ENCODE results near the gene ELOB.
A peak's percentile ranks its signal among the peaks of the same experiment; 100 is the strongest.

ELOB gene

DNA sequence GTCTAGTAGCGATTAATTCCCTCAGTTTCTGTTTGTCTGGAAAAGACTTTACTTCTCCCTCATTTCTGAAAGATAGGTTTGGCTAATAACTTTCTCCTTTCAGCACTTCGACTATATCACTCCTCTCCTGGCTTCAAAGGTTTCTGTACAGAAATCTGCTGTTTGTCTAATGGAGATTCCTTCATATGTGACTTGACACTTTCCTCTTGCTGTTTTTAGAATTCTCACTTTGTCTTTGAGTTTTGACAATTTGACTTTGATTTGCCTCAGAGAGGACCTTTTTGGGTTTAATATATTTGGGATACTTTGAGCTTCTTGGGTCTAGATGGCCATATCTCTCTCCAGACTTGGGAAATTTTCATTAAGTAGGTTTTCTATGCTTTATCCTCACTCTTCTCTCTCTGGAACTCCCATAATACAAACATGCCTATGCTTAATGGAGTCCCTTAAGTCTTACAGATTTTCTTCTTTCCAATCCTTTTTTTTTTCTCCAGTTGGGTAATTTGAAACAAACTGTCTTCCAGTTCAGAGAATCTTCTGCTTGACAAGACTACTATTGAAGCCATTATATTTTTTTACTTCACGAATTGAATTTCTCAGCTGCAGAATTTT is 32.2 kb upstream of the ELOB start:
- DNase-seq = no peak

DNA sequence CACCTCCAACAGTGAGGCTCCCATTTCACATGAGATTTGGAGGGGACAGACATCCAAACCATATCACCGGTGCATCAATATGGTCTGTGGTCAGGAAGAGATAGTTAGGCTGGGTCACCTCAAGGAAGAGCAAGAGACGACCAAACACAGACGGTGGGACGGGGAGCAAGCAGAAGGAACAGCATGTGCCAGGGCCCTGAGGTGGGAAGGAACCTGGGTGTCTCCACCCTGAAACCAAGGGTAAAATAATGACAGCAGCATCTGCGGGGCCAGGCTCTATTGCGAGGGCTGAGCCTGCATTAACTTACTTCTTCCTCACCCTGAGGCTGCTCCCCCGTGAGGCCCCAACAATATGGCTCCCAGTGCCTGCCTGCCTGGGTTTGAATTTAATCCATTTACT is 31.1 kb upstream of the ELOB start:
- no peak for DNase-seq

DNA sequence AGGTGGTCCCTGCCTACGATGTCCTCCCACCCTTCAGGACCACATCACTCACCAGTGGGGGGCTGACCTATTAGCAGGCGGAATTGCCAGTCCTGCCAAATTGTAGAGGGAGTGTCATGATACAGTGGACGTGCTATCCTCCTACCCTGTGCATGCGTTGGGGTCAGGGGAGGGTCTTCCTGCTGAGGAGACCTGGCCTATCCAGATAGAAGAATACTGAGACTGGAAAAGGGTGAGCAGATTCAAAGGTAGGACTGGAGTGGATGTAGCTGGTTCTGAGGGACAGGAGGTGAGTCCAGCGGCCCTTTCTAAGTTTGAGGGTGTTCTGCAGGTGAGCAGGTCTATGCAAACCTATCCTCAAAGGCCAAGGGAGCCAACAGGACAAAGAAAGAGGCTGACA is 29.2 kb upstream of the ELOB start:
- DNase-seq = no peak

DNA sequence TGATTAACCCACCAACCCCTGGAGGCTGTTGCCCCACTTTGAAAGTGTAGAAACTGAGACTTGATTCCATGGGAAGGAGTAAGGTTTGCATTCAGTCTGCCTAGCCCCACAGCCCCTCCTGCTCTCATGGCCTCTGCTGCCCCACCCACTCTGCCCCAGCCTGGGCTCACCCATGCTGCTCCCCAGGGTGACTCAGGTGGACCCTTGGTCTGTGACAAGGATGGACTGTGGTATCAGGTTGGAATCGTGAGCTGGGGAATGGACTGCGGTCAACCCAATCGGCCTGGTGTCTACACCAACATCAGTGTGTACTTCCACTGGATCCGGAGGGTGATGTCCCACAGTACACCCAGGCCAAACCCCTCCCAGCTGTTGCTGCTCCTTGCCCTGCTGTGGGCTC is 27.6 kb upstream of the ELOB start:
- DNase-seq = no peak

DNA sequence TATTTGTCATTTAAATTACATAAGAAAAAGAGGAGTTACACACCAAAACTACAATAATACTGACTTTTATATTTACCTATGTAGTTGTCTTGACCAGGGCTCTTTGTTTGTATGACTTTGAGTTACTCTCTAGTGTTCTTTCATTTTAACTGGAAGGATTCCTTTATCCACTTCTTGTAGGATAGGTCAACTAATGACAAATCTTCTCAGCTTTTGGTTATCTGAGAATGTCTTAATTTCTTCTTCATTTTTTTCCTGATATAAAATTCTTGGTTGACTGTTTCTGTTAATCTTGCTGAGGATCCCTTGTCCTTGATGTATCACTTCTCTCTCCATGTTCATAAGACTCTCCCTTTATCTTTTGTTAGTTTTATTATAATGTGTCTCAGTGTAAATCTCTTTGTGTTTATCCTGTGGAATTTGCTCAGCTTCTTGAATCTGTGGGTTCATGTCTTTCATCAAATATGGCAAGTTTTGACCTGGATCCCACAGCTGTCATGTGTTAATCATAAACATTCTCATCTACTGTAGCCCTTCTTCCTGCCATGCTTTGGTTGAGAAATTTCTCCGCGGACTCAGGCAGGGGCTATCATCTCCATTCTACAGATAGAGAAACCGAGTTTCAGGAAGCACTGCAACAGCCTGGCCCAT is 26.6 kb upstream of the ELOB start:
- DNase-seq = no peak

DNA sequence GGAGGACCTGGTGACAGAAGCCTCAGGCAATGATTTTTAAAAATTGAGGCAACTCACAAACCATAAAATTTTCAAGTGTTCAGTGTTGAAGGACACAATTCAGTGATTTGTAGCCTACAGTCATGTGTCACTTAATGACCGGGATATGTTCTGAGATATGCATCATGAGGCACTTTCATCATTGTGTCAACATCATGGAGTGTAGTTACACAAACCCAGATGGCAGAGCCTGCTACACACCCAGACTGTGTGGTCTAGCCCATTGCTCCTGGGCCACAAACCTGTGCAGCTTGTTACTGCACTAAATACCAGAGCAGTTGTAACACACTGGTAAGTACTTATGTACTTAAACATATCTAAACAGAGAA is 22.8 kb upstream of the ELOB start:
- peak in 1 of 3 experiments; percentile 50 for DNase-seq

DNA sequence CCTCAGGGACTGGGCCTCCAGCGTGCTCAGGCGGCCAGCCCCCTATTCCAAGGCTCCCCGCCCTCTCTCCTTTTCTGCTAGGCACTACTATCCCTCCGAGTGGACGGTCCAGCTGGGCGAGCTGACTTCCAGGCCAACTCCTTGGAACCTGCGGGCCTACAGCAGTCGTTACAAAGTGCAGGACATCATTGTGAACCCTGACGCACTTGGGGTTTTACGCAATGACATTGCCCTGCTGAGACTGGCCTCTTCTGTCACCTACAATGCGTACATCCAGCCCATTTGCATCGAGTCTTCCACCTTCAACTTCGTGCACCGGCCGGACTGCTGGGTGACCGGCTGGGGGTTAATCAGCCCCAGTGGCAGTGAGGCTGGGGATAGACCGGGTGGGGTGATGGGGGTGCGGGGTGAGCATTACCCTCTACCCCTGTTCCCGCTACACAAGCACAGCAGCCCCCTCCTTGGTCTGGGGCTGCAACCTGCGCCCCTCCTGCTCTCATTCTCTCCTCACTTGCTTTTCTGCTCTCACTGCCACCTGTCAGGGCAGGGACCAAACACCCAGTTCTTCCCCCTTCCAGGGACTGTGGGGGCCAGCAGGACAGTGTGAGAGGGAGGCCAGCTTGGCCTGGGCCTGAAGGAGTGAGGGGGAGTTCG is 22.3 kb upstream of the ELOB start:
- no peak for DNase-seq

DNA sequence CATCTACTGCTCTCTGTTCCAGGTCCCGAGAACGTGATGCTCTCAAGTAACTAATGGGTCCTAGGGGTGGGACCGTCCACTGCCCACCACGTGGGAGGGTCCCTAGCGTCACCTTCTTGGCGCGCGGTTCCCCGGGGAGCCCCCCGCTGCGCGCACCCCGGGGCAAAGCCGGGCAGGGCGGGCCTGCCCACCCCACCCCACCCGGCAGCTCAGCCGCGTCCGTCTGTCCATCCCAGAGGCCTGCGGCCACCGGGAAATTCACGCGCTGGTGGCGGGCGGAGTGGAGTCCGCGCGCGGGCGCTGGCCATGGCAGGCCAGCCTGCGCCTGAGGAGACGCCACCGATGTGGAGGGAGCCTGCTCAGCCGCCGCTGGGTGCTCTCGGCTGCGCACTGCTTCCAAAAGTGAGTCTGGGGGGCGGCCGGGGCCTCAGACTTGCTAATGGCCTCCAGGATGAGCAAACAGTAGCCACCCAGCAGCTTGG is 21.7 kb upstream of the ELOB start:
- no peak for DNase-seq

DNA sequence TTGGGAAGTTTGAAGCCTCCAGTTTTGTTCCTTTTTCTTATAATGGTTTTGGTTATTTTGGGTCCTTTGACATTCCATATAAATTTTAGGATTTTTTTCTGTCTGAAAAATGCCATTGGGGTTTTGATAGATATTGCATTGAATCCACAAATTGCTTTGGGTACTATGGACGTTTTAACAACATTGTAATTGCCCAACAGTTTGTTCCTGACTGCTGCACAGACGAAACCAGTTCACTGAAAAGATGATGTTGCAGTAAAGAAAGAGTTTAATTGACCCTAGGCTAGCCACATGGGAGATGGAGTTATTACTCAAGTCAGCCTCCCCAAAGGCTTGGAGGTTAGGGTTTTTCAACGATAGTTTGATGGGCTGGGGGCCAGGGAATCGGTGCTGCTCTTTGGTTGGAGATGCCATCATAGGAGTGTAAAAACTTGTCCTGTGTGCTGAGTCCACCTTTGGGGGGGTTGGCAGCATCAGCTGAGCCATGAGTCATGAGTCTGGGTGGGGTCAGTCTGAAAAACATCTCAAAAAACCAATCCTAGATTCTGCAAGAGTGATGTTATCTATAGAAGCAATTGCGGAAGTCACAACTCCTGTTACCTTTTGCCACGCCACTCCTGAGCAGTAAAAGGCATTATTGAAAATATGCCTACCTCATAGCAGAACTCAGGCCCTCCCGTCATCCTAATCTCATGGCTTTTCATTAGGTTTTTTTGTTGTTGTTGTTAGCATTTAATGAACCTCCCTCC is 18.5 kb upstream of the ELOB start:
- no peak for DNase-seq

DNA sequence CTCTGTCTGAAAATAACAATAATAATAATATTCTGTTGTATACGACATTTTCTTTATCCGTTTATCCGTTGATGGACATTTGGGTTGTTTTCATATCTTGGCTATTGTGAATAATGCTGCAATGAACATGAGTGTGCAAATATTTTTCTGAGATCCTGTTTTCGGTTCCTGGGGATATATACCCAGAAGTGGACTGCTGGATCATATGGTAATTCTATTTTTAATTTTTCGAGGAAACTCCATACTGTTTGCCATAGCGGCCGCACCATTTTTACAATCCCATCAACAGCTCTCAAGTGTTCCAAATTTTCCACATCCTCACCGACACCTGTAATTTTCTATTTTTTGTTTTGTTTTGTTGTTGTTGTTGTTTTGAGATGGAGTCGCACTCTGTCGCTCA is 15.9 kb upstream of the ELOB start:
- no peak for DNase-seq

DNA sequence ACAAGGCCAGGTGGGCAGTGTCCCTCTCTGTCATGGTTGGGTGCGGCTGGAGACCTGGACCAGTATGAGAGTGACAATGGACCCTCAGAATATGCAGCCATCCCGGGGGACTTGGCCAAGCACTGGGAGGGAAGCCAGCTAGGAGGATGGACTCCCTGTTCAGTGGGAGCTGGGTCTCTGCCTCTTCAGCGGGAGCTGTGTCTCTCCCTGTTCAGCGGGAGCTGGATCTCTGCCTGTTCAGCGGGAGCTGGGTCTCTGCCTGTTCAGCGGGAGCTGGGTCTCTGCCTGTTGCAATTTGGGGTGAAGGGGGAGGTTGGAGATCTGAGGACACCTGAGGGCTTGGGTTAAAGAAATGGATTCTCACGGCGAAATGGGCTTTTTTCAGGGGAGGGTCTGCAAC is 14.1 kb upstream of the ELOB start:
- DNase-seq = no peak

DNA sequence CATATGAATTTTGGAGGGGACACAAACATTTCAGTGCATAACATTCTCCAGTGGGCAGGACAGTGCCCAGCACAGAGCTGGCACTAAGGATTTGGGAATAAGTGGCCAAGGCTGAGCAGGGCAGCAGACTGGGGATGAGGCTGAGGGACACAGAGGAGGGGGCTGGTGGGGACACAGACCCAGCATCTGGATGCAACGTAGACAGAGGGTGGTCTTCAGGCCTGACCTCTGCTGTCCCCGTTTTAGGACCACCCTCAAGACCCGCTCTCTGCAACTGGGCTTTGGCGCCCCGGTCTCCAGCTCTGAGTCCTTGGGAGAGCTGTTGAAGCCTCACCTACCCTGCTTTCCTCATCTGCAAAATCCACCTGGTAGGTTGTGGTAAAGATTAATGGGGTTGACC is 13.6 kb upstream of the ELOB start:
- DNase-seq = no peak

DNA sequence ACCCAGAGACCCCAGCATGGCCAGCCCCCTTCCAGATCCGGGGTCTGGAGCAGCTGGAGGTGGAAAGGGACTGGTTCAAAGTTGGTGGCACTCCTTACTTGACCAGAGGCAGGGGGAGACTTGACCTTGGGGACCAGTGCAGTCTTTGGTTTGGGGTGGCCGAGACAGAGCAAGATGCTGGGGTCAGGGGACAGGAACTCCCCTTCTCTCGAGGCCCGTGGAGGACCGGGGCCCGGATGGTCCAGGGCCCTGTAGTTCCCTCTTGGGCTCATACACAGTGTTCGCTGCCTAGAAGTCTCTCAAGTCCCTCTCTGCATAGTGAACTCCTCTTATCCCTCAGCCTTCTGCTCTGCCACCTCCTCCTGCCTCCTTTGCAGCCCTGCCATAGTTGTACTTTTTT is 10.9 kb upstream of the ELOB start:
- no peak for DNase-seq

DNA sequence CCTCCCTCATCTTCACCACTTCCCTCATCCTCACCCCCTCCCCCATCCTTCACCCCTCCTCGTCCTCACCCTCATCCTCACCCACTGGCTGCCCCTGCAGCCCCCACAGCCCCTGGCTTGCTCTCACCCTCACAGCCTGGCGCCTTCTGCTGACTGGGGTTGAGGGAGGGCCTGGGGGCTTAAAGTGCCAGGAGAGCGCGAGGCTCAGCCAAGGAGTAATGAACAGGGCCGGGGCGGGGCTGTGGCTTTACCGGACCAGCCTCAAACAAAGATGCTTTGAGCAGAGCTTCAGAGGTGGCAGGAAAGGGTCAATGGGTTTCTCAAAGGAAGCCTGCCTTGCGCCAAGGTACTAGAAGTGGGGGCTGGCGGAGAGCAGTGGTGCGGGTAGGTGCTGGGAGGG is 10.3 kb upstream of the ELOB start, which contains the start of gene PRSS33:
PRSS33 (minus strand) TSS at position 155 of the 400 bp plus-strand sequence. CDS start 1,013 bp downstream, outside the sequence.
- DNase-seq = no peak

DNA sequence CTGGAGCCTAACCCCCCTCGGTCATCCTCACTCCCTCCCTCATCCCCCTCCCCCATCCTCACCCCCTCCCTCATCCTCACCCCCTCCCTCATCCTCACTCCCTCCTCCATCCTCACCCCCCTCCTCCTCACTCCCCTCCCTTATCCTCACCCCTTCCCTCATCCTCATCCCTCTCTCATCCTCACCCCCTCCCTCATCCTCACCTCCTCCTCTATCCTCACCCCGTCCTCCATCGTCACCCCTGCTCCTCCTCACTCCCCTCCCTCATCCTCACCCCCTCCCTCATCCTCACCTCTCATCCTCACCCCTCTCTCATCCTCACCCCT is 9.7 kb upstream of the ELOB start:
- no peak for DNase-seq

DNA sequence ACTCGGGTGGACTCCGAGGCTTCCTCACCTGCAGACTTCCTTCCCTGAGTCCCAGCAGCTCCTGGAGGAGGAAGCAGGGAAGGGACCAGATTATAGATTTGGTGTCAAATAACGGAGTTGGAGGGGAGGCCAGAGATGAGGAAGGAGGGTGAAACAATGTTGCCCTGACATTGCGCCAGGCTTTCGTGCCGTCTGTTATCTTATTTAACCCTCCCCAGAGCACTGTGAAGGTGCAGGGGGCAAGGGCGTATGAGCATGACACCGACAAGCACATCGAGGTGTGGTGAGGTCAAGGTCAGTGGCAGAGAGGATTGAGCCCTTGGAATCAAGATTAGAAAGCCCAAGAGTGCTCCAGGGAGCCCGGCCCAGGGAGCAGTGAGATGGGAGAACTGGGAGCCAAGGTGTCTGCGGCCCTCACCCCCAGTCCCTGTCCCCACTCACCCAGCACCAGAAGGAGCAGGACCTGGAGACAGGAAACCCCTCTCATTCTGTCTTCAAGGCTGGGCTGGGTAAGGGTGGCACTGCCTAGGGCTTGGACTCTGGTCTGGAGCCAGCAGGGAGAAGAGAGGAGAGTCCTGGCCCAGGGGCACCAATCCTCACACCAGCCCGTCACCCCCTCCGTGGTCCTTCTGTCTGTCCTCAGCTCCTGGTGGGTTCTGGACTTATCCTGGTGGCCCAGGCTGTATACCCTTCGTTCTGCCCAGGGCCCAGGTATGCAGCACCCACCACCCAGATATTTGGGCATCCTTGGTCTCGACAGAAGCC is 9.2 kb upstream of the ELOB start:
- peak in 1 of 3 experiments; percentile 16 for DNase-seq

DNA sequence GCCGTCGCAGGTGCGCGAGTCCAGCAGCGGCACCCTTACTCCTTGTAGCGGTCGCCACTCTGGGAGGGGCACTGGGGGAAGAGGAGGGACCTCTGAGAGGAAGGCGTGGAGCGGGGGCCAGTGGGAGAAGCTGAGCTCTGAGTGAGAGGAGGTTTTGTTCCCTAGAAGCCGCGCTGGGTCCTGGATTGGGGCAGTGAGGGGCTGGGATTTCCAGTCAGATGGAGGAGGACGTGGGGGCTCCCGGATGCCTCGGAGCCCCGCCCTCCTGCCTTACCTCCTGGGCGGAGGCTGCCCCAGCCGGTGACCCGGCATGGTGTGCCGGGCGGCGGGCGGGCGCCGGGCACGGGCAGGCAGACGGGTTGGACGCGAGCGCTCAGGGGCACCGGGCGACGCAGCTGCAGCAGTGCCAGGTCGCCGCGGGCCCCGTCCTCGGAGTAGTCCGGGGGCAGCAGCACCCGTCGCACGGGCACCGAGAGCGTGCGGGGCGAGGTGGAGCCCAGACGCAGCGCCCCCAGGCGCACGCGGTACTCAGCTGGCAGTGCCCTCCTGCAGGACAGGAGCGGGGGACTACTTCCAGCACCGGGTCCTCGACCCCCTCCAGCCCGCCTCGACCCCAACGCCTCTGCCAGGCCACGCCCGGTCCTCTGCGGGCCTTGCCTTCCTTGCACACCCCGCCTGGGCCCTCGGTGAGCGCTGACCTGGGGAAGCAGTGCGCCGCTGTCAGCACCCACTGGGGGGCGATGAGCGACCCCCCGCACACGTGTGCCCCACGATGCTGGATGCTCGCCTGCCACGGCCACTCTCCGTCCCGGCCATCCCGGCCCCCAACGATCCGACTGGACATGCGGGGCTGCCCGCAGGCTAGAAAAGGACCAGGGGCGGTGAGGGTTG is 8.3 kb upstream of the ELOB start:
- DNase-seq = peak in 2 of 3 experiments; percentile 64 to 69

DNA sequence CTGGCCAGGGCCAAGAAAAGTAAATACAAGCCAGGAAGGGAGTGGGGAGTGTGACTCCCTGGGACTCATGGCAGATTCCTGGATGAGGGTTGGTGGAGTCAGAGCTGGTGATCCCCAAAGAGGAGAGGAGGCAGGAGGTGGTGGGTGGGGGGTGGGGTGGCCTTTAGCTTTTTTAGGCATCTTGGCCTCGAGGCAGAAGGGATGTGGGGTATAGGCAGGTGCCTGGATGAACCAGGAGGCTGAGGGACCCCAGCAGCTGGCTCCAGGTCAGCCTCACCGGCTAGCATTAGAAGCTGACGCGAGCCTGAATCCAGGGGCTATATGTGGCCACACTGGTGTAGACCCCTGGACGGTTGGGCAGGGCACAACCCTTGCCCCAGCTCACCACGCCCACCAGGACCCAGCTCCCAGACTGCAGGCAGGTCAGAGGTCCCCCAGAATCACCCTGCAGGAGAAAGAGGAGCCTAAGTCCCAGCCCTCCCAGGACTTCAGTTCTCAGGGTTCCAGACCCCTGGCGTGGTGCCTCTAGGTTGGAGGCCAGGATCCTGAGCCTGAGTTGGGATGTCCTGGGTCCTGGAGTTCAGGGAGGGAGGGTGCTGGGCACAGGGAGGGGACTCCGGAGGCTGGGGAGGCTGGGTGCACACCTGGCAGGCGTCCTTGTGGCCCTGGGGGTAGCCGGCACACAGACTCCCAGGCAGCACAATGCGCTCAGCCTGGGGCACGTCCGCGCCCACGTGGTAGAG is 7.4 kb upstream of the ELOB start:
- DNase-seq = no peak

DNA sequence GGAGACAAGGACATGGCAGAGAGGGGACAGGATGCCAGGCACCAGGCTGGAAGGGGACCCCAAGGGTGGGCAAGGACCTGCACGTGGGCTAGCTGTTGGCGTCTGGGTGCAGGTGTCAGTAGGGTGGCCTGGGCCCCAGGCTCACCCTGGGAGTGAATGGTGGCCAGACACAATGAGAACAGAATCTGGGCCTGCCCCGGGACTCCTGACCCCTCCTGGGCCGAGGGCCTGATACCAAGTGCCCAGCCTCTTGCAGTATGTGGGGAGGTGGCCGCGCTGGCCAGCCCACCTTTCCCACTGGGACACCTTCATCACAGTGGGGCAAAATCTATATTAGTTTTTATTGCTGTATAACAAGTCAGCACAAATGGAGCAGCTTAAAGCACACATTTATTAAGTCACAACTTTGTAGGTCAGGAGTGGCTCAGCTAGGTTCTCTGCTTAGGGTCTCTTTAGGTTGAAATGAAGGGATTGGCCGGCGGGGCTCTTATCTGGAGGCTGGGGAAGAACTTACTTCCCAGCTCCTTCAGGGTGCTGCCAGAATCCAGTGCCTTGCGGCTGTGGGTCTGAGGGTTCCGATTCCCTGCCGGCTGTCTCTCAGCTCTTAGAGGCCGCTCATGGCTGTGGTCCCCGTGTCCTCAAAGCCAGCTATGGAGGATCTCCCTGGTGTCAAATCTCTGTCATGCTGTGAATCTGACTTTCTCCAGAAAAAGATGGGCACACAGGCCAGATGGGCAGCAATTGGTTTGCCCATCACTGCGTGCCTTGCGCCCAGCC is 6.7 kb upstream of the ELOB start:
- no peak for DNase-seq

DNA sequence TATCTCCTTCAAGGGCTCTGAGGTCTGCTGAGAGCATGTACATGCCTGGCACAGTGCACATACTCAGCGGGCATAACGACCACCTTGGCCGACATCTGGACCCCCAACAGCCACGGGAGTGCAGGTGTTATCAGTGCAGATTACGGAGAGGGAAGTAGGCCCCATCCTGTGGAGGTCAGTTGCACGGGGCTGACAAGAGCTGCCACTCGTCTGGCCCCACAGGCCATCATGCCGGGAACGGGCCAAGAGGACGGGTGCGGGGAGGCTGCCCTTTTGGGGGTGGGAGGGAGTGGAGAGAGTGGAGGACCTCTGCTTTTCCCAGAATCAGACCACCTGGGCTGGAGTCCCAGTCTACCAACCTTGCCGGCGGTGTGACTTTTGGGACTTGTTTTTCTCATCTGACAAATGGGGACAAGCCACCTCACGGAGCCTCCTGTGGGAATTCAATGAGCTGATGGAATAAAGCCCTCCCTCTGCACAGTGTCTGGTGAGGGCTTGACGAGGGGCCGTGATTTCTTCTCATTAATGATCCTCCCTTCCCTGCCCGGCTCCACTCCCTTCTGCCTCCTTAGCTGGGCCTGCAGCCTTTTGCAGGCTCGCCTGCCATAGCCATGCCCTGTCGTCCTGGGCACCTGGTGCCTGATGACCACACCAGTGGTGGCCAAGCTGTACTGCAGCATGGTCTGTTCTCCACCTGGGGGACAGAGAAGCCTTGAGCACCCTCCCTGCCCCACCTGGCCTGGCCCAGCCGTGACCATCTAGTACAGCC is 5.7 kb upstream of the ELOB start:
- DNase-seq = no peak
